AG04450 (cell line): ENCODE measurements around the gene IQCN. TPM values are rescaled to one million over a fixed set of nuclear protein-coding genes. Genes with fewer than 3 reads are reported as not detected.
"Not testable (repeated sequence)": the region's sequence is repeated elsewhere in the genome, so short reads cannot be mapped to it uniquely, and the experiment has no call there.

Experiments
- CTCF ChIA-PET: fragments of 300-600, 350-600 bp; formaldehyde crosslinking; extraction: SDS; loops from one replicate; lab custom pipeline; 2022; ENCODE audit warnings: antibody characterized with exemption, inconsistent platforms; lab: Charles Lee
- POLR2A ChIA-PET: fragments of 350-600 bp; formaldehyde crosslinking; extraction: SDS; loops from one replicate; lab custom pipeline; 2021; ENCODE audit warnings: antibody characterized with exemption, inconsistent platforms; lab: Yijun Ruan, JAX
- DNase-seq: peaks from one replicate; pipeline ENCODE4 v3.0.0-alpha.2; 2011; ENCODE audit warnings: low read depth, low spot score
- H3K27ac ChIP-seq: one replicate; pipeline ENCODE4 v1.5.1; 2012; ENCODE audit warnings: low read depth, low read length, control low read depth
- H3K27me3 ChIP-seq: one replicate; pipeline ENCODE4 v1.6.0; 2012; ENCODE audit warnings: low read length; ENCODE audit not compliant: control insufficient read depth, insufficient read depth
- H3K4me3 ChIP-seq: 2 replicates; pipeline ENCODE4 v1.5.1; 2011; ENCODE audit warnings: mild to moderate bottlenecking, low read depth, low read length, control low read depth
- H3K9me3 ChIP-seq: 2 replicates; pipeline ENCODE4 v1.5.1; 2012; ENCODE audit warnings: low read length; ENCODE audit not compliant: control insufficient read depth, insufficient read depth
- polyA plus RNA-seq: library from polyadenylated mRNA; depleted of rRNA; stranded (reverse); fragments of >200 nt; gene quantifications from 2 replicates; pipeline ENCODE4 v1.2.3, GENCODE V29; 2011
- TF ChIP-seq, protein P1 (sequence below): IDR thresholded peaks from 2 replicates; pipeline ENCODE4 v1.5.1; 2011; ENCODE audit warnings: low read depth, low read length, control low read depth, inconsistent platforms

IQCN gene
- polyA plus RNA-seq, 1 experiment, result 0.45 TPM

DNA sequence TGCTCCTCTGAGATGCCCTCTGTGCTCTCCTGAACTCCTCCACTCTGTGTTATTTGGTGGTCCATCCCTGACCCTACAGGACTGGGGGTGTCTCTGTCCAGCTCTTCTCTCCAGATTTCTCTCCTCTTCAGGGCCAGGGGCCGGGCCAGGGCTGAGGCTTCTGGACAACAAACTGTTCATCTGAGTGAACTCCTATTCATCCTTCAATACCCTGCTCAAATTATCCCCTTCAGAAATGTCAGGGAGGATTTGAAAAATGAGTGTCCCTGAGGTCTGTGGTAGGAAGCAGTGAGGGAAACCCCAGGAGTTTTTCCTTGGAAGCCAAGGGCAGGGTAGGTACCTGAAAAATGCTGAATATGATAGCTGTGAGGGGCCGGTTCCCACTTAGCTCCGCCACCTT, 55.7 kb downstream of the IQCN start:
- Histone ChIP-seq H3K4me3 (no peak overlapping the region), H3K27ac (no peak overlapping the region), H3K27me3 (no peaks in the 10 kb centered on the region), H3K9me3 (no peaks in the 10 kb centered on the region; the same call in 1 of the 2 replicates)
- no peak for DNase-seq
- POLR2A ChIA-PET, result interaction anchor here (0.5 kb wide), 1 partner anchor 26 kb away, joined by 3 read pairs; the partner anchor contains the start of gene MPV17L2
- TF ChIP-seq, protein P1, sequence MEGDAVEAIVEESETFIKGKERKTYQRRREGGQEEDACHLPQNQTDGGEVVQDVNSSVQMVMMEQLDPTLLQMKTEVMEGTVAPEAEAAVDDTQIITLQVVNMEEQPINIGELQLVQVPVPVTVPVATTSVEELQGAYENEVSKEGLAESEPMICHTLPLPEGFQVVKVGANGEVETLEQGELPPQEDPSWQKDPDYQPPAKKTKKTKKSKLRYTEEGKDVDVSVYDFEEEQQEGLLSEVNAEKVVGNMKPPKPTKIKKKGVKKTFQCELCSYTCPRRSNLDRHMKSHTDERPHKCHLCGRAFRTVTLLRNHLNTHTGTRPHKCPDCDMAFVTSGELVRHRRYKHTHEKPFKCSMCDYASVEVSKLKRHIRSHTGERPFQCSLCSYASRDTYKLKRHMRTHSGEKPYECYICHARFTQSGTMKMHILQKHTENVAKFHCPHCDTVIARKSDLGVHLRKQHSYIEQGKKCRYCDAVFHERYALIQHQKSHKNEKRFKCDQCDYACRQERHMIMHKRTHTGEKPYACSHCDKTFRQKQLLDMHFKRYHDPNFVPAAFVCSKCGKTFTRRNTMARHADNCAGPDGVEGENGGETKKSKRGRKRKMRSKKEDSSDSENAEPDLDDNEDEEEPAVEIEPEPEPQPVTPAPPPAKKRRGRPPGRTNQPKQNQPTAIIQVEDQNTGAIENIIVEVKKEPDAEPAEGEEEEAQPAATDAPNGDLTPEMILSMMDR, result no peak
- CTCF ChIA-PET, result interaction anchor here (1.9 to 2.0 kb wide), 2 partner anchors 10 to 33 kb away, joined by 6 to 7 read pairs; no protein-coding TSS in a partner anchor

DNA sequence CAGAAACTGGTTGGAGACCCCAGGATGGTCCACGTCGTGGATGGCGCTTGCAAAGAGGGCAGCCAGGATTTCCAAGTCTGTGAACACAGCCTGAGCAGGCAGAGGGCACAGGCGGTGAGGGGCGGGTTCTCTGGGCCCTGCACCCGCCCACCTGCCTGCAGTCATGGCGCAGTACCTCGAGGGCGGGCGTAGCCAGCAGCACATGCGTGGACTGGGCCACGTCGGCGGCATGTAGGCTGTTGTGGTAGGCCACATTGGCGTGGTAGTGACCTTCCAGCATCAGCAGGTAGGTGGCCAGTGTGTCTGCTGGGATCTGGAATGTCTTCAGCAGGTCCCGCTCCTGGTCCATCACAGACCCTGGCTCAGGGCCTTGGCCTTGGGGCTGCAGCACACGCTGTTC, 56.1 kb downstream of the IQCN start:
- POLR2A ChIA-PET, result no interaction called here
- H3K9me3 ChIP-seq, result no peaks in the 10 kb centered on the region; the same call in 1 of the 2 replicates
- no peak for DNase-seq
- no peaks in the 10 kb centered on the region for H3K27me3 ChIP-seq
- TF ChIP-seq, protein P1, result no peak
- no peak overlapping the region for H3K4me3 ChIP-seq
- no peak overlapping the region for H3K27ac ChIP-seq
- CTCF ChIA-PET, result interaction anchor here (2.0 kb wide), 1 partner anchor 10 kb away, joined by 6 read pairs; no protein-coding TSS in a partner anchor

DNA sequence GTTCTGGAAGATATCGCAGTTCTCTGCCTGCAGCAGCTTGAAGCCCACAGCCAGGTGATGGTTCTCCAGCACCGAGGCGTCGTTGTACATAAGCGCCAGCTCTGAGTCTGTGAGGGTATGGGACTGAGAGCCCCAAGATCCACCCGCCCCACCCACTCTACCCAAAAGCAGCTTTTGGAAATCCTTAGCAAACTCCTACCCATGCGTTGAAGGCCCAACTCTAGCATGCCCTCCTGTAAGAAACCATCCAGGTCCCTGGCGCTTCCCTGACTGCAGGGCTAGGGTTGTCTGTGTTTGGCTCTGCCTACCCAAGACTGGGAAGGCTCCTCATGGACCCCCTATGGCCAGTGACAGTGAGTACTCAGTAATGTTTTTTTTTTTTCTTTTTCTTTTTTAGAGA, 57.5 kb downstream of the IQCN start:
- TF ChIP-seq, protein P1, result no peak
- CTCF ChIA-PET, result no interaction called here
- no peak for DNase-seq
- Histone ChIP-seq H3K27ac (no peak overlapping the region), H3K27me3 (no peaks in the 10 kb centered on the region), H3K4me3 (no peak overlapping the region), H3K9me3 (no peaks in the 10 kb centered on the region; the same call in 1 of the 2 replicates)
- POLR2A ChIA-PET, result interaction anchor here (0.7 kb wide), 1 partner anchor 65 kb away, joined by 3 read pairs; no protein-coding TSS in a partner anchor

DNA sequence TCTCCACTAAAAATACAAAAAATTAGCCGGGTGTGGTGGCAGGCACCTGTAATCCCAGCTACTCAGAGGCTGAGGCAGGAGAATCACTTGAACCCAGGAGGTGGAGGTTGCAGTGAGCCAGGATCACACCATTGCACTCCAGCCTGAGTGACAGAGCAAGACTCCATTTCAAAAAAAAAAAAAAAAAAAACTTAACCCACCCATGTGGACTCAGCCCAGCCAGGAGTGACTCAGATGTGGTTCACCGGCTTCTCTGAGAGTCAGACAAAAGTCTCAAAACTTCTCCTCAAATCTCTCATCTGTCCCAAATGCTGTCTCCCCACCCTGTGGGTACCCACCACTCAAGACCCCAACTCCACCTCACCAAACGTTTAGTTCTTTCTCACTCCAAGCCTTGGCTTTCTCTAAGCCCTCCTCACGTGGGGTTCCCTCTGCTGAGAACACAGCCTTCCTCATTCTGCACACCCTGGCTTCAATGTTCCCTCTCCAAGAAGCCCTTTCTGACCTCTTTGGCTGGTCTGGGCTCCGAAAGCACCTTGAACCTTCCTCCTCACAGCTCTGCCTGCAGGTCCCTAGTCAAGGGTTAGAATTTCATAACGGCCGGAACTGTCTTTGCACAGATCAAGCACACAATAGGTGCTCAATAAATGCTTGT, 59.3 kb downstream of the IQCN start:
- POLR2A ChIA-PET, result no interaction called here
- CTCF ChIA-PET, result no interaction called here
- H3K4me3 ChIP-seq, result no peak overlapping the region
- peak overlapping the region; percentile 21 for H3K27ac ChIP-seq
- H3K27me3 ChIP-seq, result no peaks in the 10 kb centered on the region
- TF ChIP-seq, protein P1, result no peak
- DNase-seq, result no peak
- H3K9me3 ChIP-seq, result no peaks in the 10 kb centered on the region; the same call in 1 of the 2 replicates

DNA sequence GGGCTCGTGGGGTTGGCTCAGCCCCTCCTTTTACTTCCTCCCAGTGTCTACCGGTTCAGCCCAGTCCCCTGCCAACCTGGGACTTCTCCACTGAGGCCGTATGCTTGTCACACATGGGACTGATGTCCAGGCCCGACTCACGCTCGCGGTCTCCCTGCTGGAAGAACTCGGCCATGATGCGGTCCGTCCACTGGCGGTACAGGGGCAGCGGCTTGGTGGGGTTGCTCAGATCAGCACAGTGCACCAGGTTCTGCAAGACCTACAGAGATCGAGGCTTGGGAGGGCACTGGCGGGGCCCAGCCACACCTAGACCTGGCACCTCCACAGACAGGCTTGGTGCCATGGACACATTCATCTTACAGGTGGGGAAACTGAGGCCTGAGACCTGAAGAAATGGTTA, 62.6 kb downstream of the IQCN start:
- H3K27ac ChIP-seq, result no peak overlapping the region
- DNase-seq, result no peak
- TF ChIP-seq, protein P1, result no peak
- CTCF ChIA-PET, result no interaction called here
- POLR2A ChIA-PET, result interaction anchor here (0.7 kb wide), 1 partner anchor 35 kb away, joined by 4 read pairs; no protein-coding TSS in a partner anchor
- H3K4me3 ChIP-seq, result no peak overlapping the region
- no peaks in the 10 kb centered on the region for H3K27me3 ChIP-seq
- H3K9me3 ChIP-seq, result no peaks in the 10 kb centered on the region

DNA sequence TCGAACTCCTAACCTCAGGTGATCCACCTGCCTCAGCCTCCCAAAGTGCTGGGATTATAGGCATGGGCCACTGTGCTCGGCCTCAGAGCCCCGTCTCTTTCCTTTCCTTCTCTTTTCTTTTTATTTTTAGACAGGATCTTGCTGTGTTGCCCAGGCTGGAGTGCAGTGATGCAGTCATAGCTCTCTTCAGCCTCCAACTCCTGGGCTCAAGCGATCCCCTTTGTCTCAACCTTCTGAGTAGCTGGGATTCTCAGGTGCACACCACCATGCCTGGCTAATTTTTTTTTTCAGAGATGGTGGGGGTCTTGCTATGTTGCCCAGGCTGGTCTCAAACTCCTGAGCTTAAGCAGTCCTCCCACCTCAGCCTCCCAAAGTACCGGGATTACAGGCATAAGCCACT, 64.3 kb downstream of the IQCN start:
- H3K4me3 ChIP-seq, DNase-seq, H3K9me3 ChIP-seq, H3K27ac ChIP-seq, H3K27me3 ChIP-seq: not testable (repeated sequence)
- ChIA-PET POLR2A (interaction anchor here (0.7 to 1.5 kb wide), 2 partner anchors 12 to 72 kb away, joined by 3 to 4 read pairs; partner anchors contain the start of gene JUND), CTCF (interaction anchor here (3.8 kb wide), 1 partner anchor 43 kb away, joined by 48 read pairs; a partner anchor contains a TSS)
